ENCODE results near the gene HECTD3. TPM values are rescaled to one million over a fixed set of nuclear protein-coding genes. Genes with fewer than 3 reads are reported as not detected.
"Not testable (repeated sequence)": the region's sequence is repeated elsewhere in the genome, so short reads cannot be mapped to it uniquely, and the experiment has no call there.

HECTD3 gene
- total RNA-seq, 1 experiment from 2014 or later = 25.3 TPM

- H4K20me1 ChIP-seq (ENCODE audit: low read length) = no peaks in the 10 kb centered on the region
- ATAC-seq = no peak
- POLR2A ChIA-PET (ENCODE audit: unreplicated experiment) = interaction anchor here (0.5 kb wide), 1 partner anchor 16 kb away, joined by 3 read pairs; no protein-coding TSS in a partner anchor
- no peaks in the 10 kb centered on the region for H3F3A ChIP-seq (ENCODE audit: low read length, unreplicated experiment)
- no peak overlapping the region for H3K9ac ChIP-seq (ENCODE audit: low read length)
- H3K36me3 ChIP-seq (ENCODE audit: low read depth, low read length) = no peaks in the 10 kb centered on the region
- no peak overlapping the region for H3K27ac ChIP-seq (ENCODE audit: low read length)
- no peak for DNase-seq
- no peak overlapping the region for H3K4me2 ChIP-seq (ENCODE audit: low read length)
- TF ChIP-seq EZH2phosphoT487 (IDR thresholded peaks at IDR 0.05; ENCODE audit: borderline replicate concordance, low read length) = no peak
- TF ChIP-seq CTCF (conservative IDR thresholded peaks at IDR 0.05; ENCODE audit: low read depth, low read length) = no peak
- TF ChIP-seq EZH2 (IDR thresholded peaks at IDR 0.05; ENCODE audit: low read length, unreplicated experiment) = no peak
- peaks cover 4% of the 10 kb centered on the region; the same call in 1 of the 2 replicates for H3K4me1 ChIP-seq (ENCODE audit: insufficient read depth, low read length)
- H3K79me2 ChIP-seq (ENCODE audit: low read length) = peaks cover 5% of the 10 kb centered on the region
- no peaks in the 10 kb centered on the region for H3K9me3 ChIP-seq (ENCODE audit: low read length)
- intact Hi-C loops (cut with micrococcal nuclease) = no loop called here
- no peaks in the 10 kb centered on the region for H3K9me2 ChIP-seq (replicated peaks; ENCODE audit: low read length)
- no TSS peak for BruUV-seq (replicated peaks)
- no peak overlapping the region for H2AFZ ChIP-seq (ENCODE audit: low read length)
- H3K4me3 ChIP-seq (ENCODE audit: low read length) = no peak overlapping the region
- no peaks in the 10 kb centered on the region for H3K27me3 ChIP-seq (ENCODE audit: low read length)
- CTCF ChIA-PET = no interaction called here
These were observed 46.7 kb downstream of the HECTD3 start for GRCh38 chr1:44964396-44964795.

GRCh38 chr1:44962729-44963128, 48.4 kb downstream of the HECTD3 start:
- no peaks in the 10 kb centered on the region for H3K79me2 ChIP-seq (ENCODE audit: low read length)
- ATAC-seq (no peak; the same call in 1 of the 2 replicates), DNase-seq (no peak)
- H3K9me2 ChIP-seq (replicated peaks; ENCODE audit: low read length) = no peaks in the 10 kb centered on the region
- no peak overlapping the region for H3K4me2 ChIP-seq (ENCODE audit: low read length)
- ChIA-PET CTCF (interaction anchor here (0.6 kb wide), 1 partner anchor 10 kb away, joined by 3 read pairs; no protein-coding TSS in a partner anchor), POLR2A (ENCODE audit: unreplicated experiment) (no interaction called here)
- H3K9me3 ChIP-seq (ENCODE audit: low read length) = no peaks in the 10 kb centered on the region
- H3K9ac ChIP-seq (ENCODE audit: low read length) = no peak overlapping the region
- H3K4me3 ChIP-seq (ENCODE audit: low read length) = no peak overlapping the region
- no peaks in the 10 kb centered on the region for H3K4me1 ChIP-seq (ENCODE audit: insufficient read depth, low read length)
- no peaks in the 10 kb centered on the region for H3F3A ChIP-seq (ENCODE audit: low read length, unreplicated experiment)
- no peaks in the 10 kb centered on the region for H3K36me3 ChIP-seq (ENCODE audit: low read depth, low read length)
- H3K27me3 ChIP-seq (ENCODE audit: low read length) = no peaks in the 10 kb centered on the region
- no peak for TF ChIP-seq EZH2 (IDR thresholded peaks at IDR 0.05; ENCODE audit: low read length, unreplicated experiment)
- TF ChIP-seq EZH2phosphoT487 (IDR thresholded peaks at IDR 0.05; ENCODE audit: borderline replicate concordance, low read length) = no peak
- no peak for TF ChIP-seq CTCF (conservative IDR thresholded peaks at IDR 0.05; ENCODE audit: low read depth, low read length)
- no peak overlapping the region for H2AFZ ChIP-seq (ENCODE audit: low read length)
- H4K20me1 ChIP-seq (ENCODE audit: low read length) = no peaks in the 10 kb centered on the region
- H3K27ac ChIP-seq (ENCODE audit: low read length) = no peak overlapping the region
- no TSS peak for BruUV-seq (replicated peaks)
- intact Hi-C loops (cut with micrococcal nuclease) = no loop called here

GRCh38 chr1:44962022-44962421, 49.1 kb downstream of the HECTD3 start:
- H3K9ac ChIP-seq (ENCODE audit: low read length); intact Hi-C loops (cut with micrococcal nuclease); H3K4me3 ChIP-seq (ENCODE audit: low read length); H3F3A ChIP-seq (ENCODE audit: low read length, unreplicated experiment); H3K9me2 ChIP-seq (replicated peaks; ENCODE audit: low read length); H4K20me1 ChIP-seq (ENCODE audit: low read length); DNase-seq; CTCF ChIA-PET; H3K9me3 ChIP-seq (ENCODE audit: low read length); H3K27me3 ChIP-seq (ENCODE audit: low read length); H3K79me2 ChIP-seq (ENCODE audit: low read length); POLR2A ChIA-PET (ENCODE audit: unreplicated experiment); BruUV-seq (replicated peaks); H3K27ac ChIP-seq (ENCODE audit: low read length); H2AFZ ChIP-seq (ENCODE audit: low read length); H3K36me3 ChIP-seq (ENCODE audit: low read depth, low read length); H3K4me2 ChIP-seq (ENCODE audit: low read length); ATAC-seq; H3K4me1 ChIP-seq (ENCODE audit: insufficient read depth, low read length): not testable (repeated sequence)

- H3K79me2 ChIP-seq (ENCODE audit: low read length); H3K27me3 ChIP-seq (ENCODE audit: low read length); H3K9me3 ChIP-seq (ENCODE audit: low read length); H2AFZ ChIP-seq (ENCODE audit: low read length); H3K27ac ChIP-seq (ENCODE audit: low read length); intact Hi-C loops (cut with micrococcal nuclease); POLR2A ChIA-PET (ENCODE audit: unreplicated experiment); BruUV-seq (replicated peaks); H3K4me3 ChIP-seq (ENCODE audit: low read length); H3K36me3 ChIP-seq (ENCODE audit: low read depth, low read length); H3K4me2 ChIP-seq (ENCODE audit: low read length); H3F3A ChIP-seq (ENCODE audit: low read length, unreplicated experiment); CTCF ChIA-PET; H3K4me1 ChIP-seq (ENCODE audit: insufficient read depth, low read length); H4K20me1 ChIP-seq (ENCODE audit: low read length); ATAC-seq; DNase-seq; H3K9me2 ChIP-seq (replicated peaks; ENCODE audit: low read length); H3K9ac ChIP-seq (ENCODE audit: low read length): not testable (repeated sequence)
These were observed 53.6 kb downstream of the HECTD3 start for GRCh38 chr1:44957566-44957965.

- DNase-seq; H3K9ac ChIP-seq (ENCODE audit: low read length); H3K4me3 ChIP-seq (ENCODE audit: low read length); H3K27ac ChIP-seq (ENCODE audit: low read length); intact Hi-C loops (cut with micrococcal nuclease); POLR2A ChIA-PET (ENCODE audit: unreplicated experiment); H3K4me2 ChIP-seq (ENCODE audit: low read length); CTCF ChIA-PET; H3K9me2 ChIP-seq (replicated peaks; ENCODE audit: low read length); H3K27me3 ChIP-seq (ENCODE audit: low read length); BruUV-seq (replicated peaks); H3K4me1 ChIP-seq (ENCODE audit: insufficient read depth, low read length); H3K79me2 ChIP-seq (ENCODE audit: low read length); H4K20me1 ChIP-seq (ENCODE audit: low read length); H2AFZ ChIP-seq (ENCODE audit: low read length); H3F3A ChIP-seq (ENCODE audit: low read length, unreplicated experiment); H3K9me3 ChIP-seq (ENCODE audit: low read length); ATAC-seq; H3K36me3 ChIP-seq (ENCODE audit: low read depth, low read length): not testable (repeated sequence)
These were observed 55.0 kb downstream of the HECTD3 start for GRCh38 chr1:44956077-44956476.

All from PC-3 (cell line).